GM10847 (cell line): ENCODE results near the gene TXN2.

Experiments
- POLR2A ChIP-seq: IDR thresholded peaks from 2 replicates; pipeline ENCODE4 v1.6.1; 2011; ENCODE audit not compliant: insufficient read length; ENCODE audit errors: extremely low read depth

The TXN2 gene

GRCh38 chr22:36497910-36498665 is 16.6 kb upstream of the TXN2 start:
- TF ChIP-seq POLR2A: no peak

GRCh38 chr22:36493690-36494110 is 12.3 kb upstream of the TXN2 start:
- no peak for TF ChIP-seq POLR2A

GRCh38 chr22:36492109-36492508 is 10.7 kb upstream of the TXN2 start:
- TF ChIP-seq POLR2A: no peak

GRCh38 chr22:36491155-36491554 is 9.7 kb upstream of the TXN2 start:
- TF ChIP-seq POLR2A: no peak

GRCh38 chr22:36486619-36487384 is 5.4 kb upstream of the TXN2 start:
- TF ChIP-seq POLR2A: no peak

GRCh38 chr22:36480941-36481392 is 473 bp downstream of the TXN2 start:
- TF ChIP-seq POLR2A: no peak

GRCh38 chr22:36478966-36479365 is 2.5 kb downstream of the TXN2 start:
- TF ChIP-seq POLR2A: no peak

- TF ChIP-seq POLR2A: no peak
These were observed 6.1 kb downstream of the TXN2 start for GRCh38 chr22:36475341-36475740.

GRCh38 chr22:36472689-36473088 is 8.8 kb downstream of the TXN2 start:
- no peak for TF ChIP-seq POLR2A

GRCh38 chr22:36471341-36471821 is 10.1 kb downstream of the TXN2 start:
- TF ChIP-seq POLR2A: no peak

GRCh38 chr22:36470994-36471331 is 10.5 kb downstream of the TXN2 start:
- TF ChIP-seq POLR2A: no peak

GRCh38 chr22:36470162-36470993 is 11.1 kb downstream of the TXN2 start:
- TF ChIP-seq POLR2A: no peak

GRCh38 chr22:36469094-36469710 is 12.2 kb downstream of the TXN2 start:
- no peak for TF ChIP-seq POLR2A

GRCh38 chr22:36467946-36468345 is 13.5 kb downstream of the TXN2 start:
- TF ChIP-seq POLR2A: no peak
